K562 (cell line): Measurements from ENCODE around the gene OR2V2. TPM values are rescaled to one million over a fixed set of nuclear protein-coding genes. Genes with fewer than 3 reads are reported as not detected.

Source experiments
- ATAC-seq: fragments of 200-7000 bp; cut with Tn5 transposase; 3 replicates; pipeline ENCODE4 v1.9.1; 2020; ENCODE audit warnings: moderate library complexity
- BruUV-seq: library from RNA; stranded (reverse); fragments of 400-500 nt; replicated peaks from 2 replicates; lab custom pipeline; 2021; lab: Mats Ljungman, UMichigan
- CTCF ChIA-PET: fragments of 300-600 bp; formaldehyde crosslinking; extraction: SDS; loops from one replicate; lab custom pipeline; 2021; ENCODE audit warnings: low intra/inter-chr PET ratio; lab: Yijun Ruan, JAX
- POLR2A ChIA-PET: fragments of 300-600, 350-650 bp; sonication (Branson Sonifier 250); formaldehyde crosslinking; extraction: SDS; loops from one replicate; lab custom pipeline; 2021; ENCODE audit warnings: antibody characterized with exemption, inconsistent platforms; lab: Yijun Ruan, JAX
- DNase-seq, 4 experiments: peaks; one replicate each; pipeline versions ENCODE4 v3.0.0 to v3.0.0-alpha.2; 2011 to 2018; ENCODE audit warnings: low spot score in 3 of 4, mixed read lengths in 3 of 4; ENCODE audit errors: extremely low read depth in 1 of 4
- FAIRE-seq: peaks from 2 replicates; lab custom pipeline; 2011; peaks lifted over from hg19 to GRCh38; lab: Jason Lieb, UNC
- H2AFZ ChIP-seq: 2 replicates; pipeline ENCODE4 v1.6.0; 2011; ENCODE audit warnings: low read depth, low read length, control low read depth, inconsistent platforms
- H3K27ac ChIP-seq: fragments of 200-600 bp; 3 replicates; pipeline ENCODE4 v1.8.0; 2011; ENCODE audit warnings: low read depth, mild to moderate bottlenecking, control low read depth, inconsistent platforms, low read length, moderate library complexity, mixed read lengths; ENCODE audit errors: extremely low read depth
- H3K27me3 ChIP-seq, 2 experiments: fragments of 300-600 bp in 1 of 2; 2 replicates in 1 of 2; 3 replicates in 1 of 2; pipeline versions ENCODE4 v1.6.0 to v1.8.0; 2011; ENCODE audit warnings: inconsistent platforms in 2 of 2, low read length in 2 of 2, mild to moderate bottlenecking in 1 of 2, mixed read lengths in 1 of 2, moderate library complexity in 1 of 2; ENCODE audit not compliant: control insufficient read depth in 2 of 2, insufficient read depth in 2 of 2
- H3K36me3 ChIP-seq: fragments of 300-600 bp; 3 replicates; pipeline ENCODE4 v1.8.0; 2011; ENCODE audit warnings: mild to moderate bottlenecking, low read length, inconsistent platforms; ENCODE audit not compliant: control insufficient read depth, insufficient read depth
- H3K4me1 ChIP-seq, 2 experiments: fragments of 200-600 bp in 1 of 2; replicated peaks in 1 of 2; 2 replicates in 1 of 2; 3 replicates in 1 of 2; pipeline versions ENCODE4 v1.5.1 to v1.8.0; 2011; ENCODE audit warnings: inconsistent platforms in 2 of 2, low read length in 2 of 2, mild to moderate bottlenecking in 1 of 2, mixed read lengths in 1 of 2, moderate library complexity in 1 of 2; ENCODE audit not compliant: control insufficient read depth in 2 of 2, insufficient read depth in 2 of 2
- H3K4me2 ChIP-seq: 2 replicates; pipeline ENCODE4 v1.6.1; 2011; ENCODE audit warnings: low read length, control low read depth, inconsistent platforms, mixed read lengths; ENCODE audit not compliant: insufficient read depth
- H3K4me3 ChIP-seq: fragments of 200-600 bp; sonication (generic), shearing (Covaris generic); 2 replicates; pipeline ENCODE4 v1.5.1; 2016; ENCODE audit warnings: control low read depth, inconsistent platforms
- H3K79me2 ChIP-seq: fragments of 200-600 bp; 3 replicates; pipeline ENCODE4 v1.8.0; 2011; ENCODE audit warnings: low read length, inconsistent platforms; ENCODE audit not compliant: control insufficient read depth, insufficient read depth
- H3K9ac ChIP-seq, 2 experiments: 2 replicates each; pipeline versions ENCODE4 v1.6.0 to v1.6.1; 2011; ENCODE audit warnings: low read depth in 2 of 2, low read length in 2 of 2, control low read depth in 1 of 2, inconsistent platforms in 1 of 2, mild to moderate bottlenecking in 1 of 2, mixed read lengths in 1 of 2; ENCODE audit not compliant: insufficient read depth in 1 of 2
- H3K9me1 ChIP-seq: one replicate; pipeline ENCODE4 v1.6.0; 2011; ENCODE audit warnings: inconsistent platforms, mild to moderate bottlenecking, low read length, moderate library complexity; ENCODE audit not compliant: control insufficient read depth, insufficient read depth
- H3K9me3 ChIP-seq: replicated peaks from 2 replicates; pipeline ENCODE4 v1.5.1; 2011; ENCODE audit warnings: low read depth, low read length, inconsistent platforms; ENCODE audit not compliant: control insufficient read depth, insufficient read depth
- H4K20me1 ChIP-seq: replicated peaks from 2 replicates; pipeline ENCODE4 v1.6.1; 2011; ENCODE audit warnings: low read length, inconsistent platforms, mixed read lengths; ENCODE audit not compliant: control insufficient read depth, insufficient read depth
- IRF1 ChIP-seq: sonication (generic); formaldehyde crosslinking; IDR thresholded peaks from 2 replicates; pipeline ENCODE4 v1.8.0; 2022; ENCODE audit warnings: missing genetic modification reagents, mild to moderate bottlenecking, borderline replicate concordance
- RBM15 ChIP-seq: fragments of 200-400 bp; formaldehyde crosslinking; IDR thresholded peaks from 2 replicates; pipeline ENCODE4 v1.6.1; 2018; ENCODE audit warnings: mild to moderate bottlenecking, low read length, moderate library complexity; ENCODE audit not compliant: insufficient read depth
- SAFB ChIP-seq: fragments of 200-400 bp; formaldehyde crosslinking; IDR thresholded peaks from 2 replicates; pipeline ENCODE4 v1.6.1; 2017; ENCODE audit warnings: low read depth, low read length, borderline replicate concordance
- SIRT6 ChIP-seq: IDR thresholded peaks from one replicate; pipeline ENCODE4 v1.6.1; 2012; ENCODE audit warnings: low read depth, mild to moderate bottlenecking, control low read depth, inconsistent platforms, low read length, moderate library complexity
- TFE3 ChIP-seq: fragments of 450-650 bp; formaldehyde crosslinking; IDR thresholded peaks from 2 replicates; pipeline ENCODE4 v1.4.0; 2020; ENCODE audit warnings: mild to moderate bottlenecking, mixed read lengths
- ZBTB33 ChIP-seq: sonication (generic); formaldehyde crosslinking; IDR thresholded peaks from 2 replicates; pipeline ENCODE4 v1.8.1; 2023; ENCODE audit warnings: mild to moderate bottlenecking, missing genetic modification reagents
- ZFPM2 ChIP-seq: fragments of 250-450 bp; sonication (Bioruptor Pico); IDR thresholded peaks from 2 replicates; pipeline ENCODE4 v1.5.1; 2022; ENCODE audit warnings: mild to moderate bottlenecking
- ZNF12 ChIP-seq: sonication (generic); formaldehyde crosslinking; IDR thresholded peaks from 2 replicates; pipeline ENCODE4 v1.4.0; 2020; ENCODE audit warnings: mild to moderate bottlenecking, missing genetic modification reagents
- ZNF518B ChIP-seq: fragments of 250-450 bp; sonication (Bioruptor Pico); IDR thresholded peaks from 2 replicates; pipeline ENCODE4 v1.5.0; 2021; ENCODE audit warnings: mild to moderate bottlenecking, moderate library complexity
- ZNF655 ChIP-seq: fragments of 250-450 bp; sonication (Bioruptor Pico); IDR thresholded peaks from 2 replicates; pipeline ENCODE4 v1.5.0; 2021
- WGBS: fragments of 100-300 bp; shearing (Covaris generic); methylation state at CpG from one replicate; pipeline ENCODE4 v1.1.6; 2016; ENCODE audit warnings: low coverage, mixed read lengths; ENCODE audit not compliant: insufficient coverage; ENCODE audit errors: missing lambda C conversion rate; 5-methylcytosine and 5-hydroxymethylcytosine counted together
- in situ Hi-C: fragments of 300-500 bp; cut with MboI; formaldehyde crosslinking; loops from 4 replicates; pipeline ENCODE4 v1.15.0; 2018; ENCODE audit warnings: inconsistent platforms, mixed read lengths
- intact Hi-C: fragments of 100-400 bp; cut with micrococcal nuclease; formaldehyde crosslinking; loops from 2 replicates; pipeline ENCODE4 v1.14.2; 2022
- polyA plus RNA-seq, 8 experiments: library from polyadenylated mRNA; depleted of rRNA in 4 of 8; stranded (reverse) in 5 of 8; unstranded in 3 of 8; fragments of >200 nt; fragmentation: Nextera tagmentation in 2 of 8; fragmentation: Illumina TruSeq in 1 of 8; extraction: Ambion mirVana in 2 of 8; extraction: Trizol in 1 of 8; gene quantifications; 2 replicates each; pipeline versions ENCODE4 v1.2.1 to v1.2.3, GENCODE V29; 2011 to 2014; ENCODE audit warnings: inconsistent platforms in 1 of 8, missing spikeins in 1 of 8
- total RNA-seq, 7 experiments: library from RNA; depleted of rRNA in 6 of 7; stranded (reverse); fragments of >200 nt in 6 of 7; fragmentation: Illumina TruSeq in 2 of 7; extraction: Trizol in 2 of 7; gene quantifications; 2 replicates each; pipeline versions ENCODE4 v1.2.1 to v1.2.3, GENCODE V29; 2011 to 2021; ENCODE audit warnings: low replicate concordance in 1 of 7

OR2V2 gene
- total and polyA plus RNA-seq, 9 of the 15 experiments (the other 6 are each of a cell fraction or from before 2014, with no cell fraction given) = 0.01 TPM; not detected in 8

DNA sequence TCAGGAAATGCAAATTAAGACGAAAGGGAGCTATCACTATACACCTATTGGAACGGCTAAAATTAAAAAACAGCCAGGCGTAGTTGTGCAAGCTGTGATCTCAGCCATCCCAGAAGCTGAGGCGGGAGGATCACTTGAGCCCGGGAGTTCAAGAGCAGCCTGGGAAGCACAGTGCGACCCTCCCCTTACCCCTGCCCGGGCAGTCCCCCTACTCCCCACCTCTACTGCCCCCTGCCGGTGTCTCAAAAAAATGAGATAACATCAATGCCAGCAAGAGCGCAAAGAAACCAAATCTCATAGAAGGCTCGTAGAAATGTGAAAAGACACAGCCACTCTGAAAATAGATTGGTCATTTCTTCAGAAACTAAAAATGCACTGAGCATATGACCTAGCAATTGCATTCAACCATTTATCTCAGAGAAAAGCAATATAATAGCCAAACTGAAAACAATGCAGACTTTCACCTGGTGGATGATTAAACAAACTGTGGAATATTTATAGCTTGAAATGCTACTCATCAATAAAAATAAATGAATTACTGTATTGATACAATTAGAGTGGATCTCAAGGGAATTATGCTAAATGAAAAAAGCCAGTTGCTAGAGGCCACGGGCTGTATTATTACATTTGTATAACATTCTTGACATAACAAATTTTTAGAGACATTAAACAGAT lies 20.6 kb downstream of the OR2V2 start:
- Histone ChIP-seq H3K4me3 (peak overlapping the region; percentile 47), H3K9me3 (no peaks in the 10 kb centered on the region), H3K36me3 (no peaks in the 10 kb centered on the region), H3K27me3 (no peaks in the 10 kb centered on the region), H3K4me1 (peaks cover 33% of the 10 kb centered on the region in 2 experiments; a peak in 4 of 5 replicates), H2AFZ (peak overlapping the region; percentile 95), H4K20me1 (no peaks in the 10 kb centered on the region), H3K4me2 (peak overlapping the region; percentile 94), H3K27ac (peak overlapping the region; percentile 64), H3K9me1 (no peaks in the 10 kb centered on the region), H3K79me2 (no peaks in the 10 kb centered on the region), H3K9ac (peak overlapping the region; percentile 67 to 79; a peak in 3 of 4 replicates)
- BruUV-seq = no TSS peak
- intact Hi-C loops = loop anchor here (10.0 kb wide), 1 partner anchor 63 kb away; no protein-coding TSS in a partner anchor
- 5% methylated on average over 11 of the region's 11 CpGs for WGBS
- DNase-seq (peak; percentile 70 to 82 (median 76)), ATAC-seq (peak; percentile 20), FAIRE-seq (peak; percentile 37)
- CTCF ChIA-PET = interaction anchor here (1.2 kb wide), 1 partner anchor 47 kb away, joined by 3 read pairs; no protein-coding TSS in a partner anchor
- POLR2A ChIA-PET = interaction anchor here (0.6 to 1.5 kb wide), 6 partner anchors 8 to 30 kb away, joined by 3 to 7 read pairs (median 4); no protein-coding TSS in a partner anchor
- in situ Hi-C loops = no loop called here
- TF ChIP-seq ZNF12 (CRISPR knock-in tag) (no peak), ZNF655 (CRISPR knock-in tag) (no peak), IRF1 (CRISPR knock-in tag) (no peak), TFE3 (CRISPR knock-in tag) (no peak), ZBTB33 (CRISPR knock-in tag) (no peak), SIRT6 (no peak), SAFB (no peak), RBM15 (no peak), ZFPM2 (CRISPR knock-in tag) (no peak), ZNF518B (CRISPR knock-in tag) (no peak)
